HG03159 (cell line): ENCODE measurements around the gene BUB3.
"Not testable (repeated sequence)": the region's sequence is repeated elsewhere in the genome, so short reads cannot be mapped to it uniquely, and the experiment has no call there.

ENCODE experiments used
- ATAC-seq: cut with Tn5 transposase; IDR thresholded peaks from one replicate; pipeline ENCODE4 v1.9.1; 2021; ENCODE audit warnings: mild to moderate bottlenecking, moderate library complexity; ENCODE audit not compliant: unreplicated experiment

BUB3 gene

GRCh38 chr10:123153486-123154091 lies 613 bp upstream of the BUB3 start:
- ATAC-seq: no peak

- peak; percentile 38 for ATAC-seq
Observed at GRCh38 chr10:123154711-123155505, 706 bp downstream of the BUB3 start.

DNA sequence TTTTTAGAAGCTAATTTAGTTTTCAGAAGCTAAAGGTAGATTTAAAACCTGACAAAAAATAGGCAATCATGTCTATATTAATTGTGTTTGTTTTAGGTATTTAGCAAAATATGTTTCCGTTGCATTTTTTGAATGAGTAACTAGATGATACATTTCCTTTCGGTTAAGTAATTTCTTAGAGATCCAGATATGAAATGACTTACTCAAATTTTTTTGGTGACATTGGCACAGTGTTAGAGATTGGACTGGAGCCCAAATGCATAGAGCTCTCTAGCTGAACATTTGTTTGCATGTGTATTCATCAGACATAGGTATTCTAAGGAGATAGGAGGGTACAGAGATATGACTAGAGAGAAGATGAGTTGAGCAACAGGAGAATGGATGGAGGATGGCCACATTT lies 1.9 kb downstream of the BUB3 start:
- no peak for ATAC-seq

- ATAC-seq: no peak
Observed at GRCh38 chr10:123157210-123157609, 3.0 kb downstream of the BUB3 start.

- ATAC-seq: no peak
Observed at GRCh38 chr10:123158682-123159081, 4.5 kb downstream of the BUB3 start.

DNA sequence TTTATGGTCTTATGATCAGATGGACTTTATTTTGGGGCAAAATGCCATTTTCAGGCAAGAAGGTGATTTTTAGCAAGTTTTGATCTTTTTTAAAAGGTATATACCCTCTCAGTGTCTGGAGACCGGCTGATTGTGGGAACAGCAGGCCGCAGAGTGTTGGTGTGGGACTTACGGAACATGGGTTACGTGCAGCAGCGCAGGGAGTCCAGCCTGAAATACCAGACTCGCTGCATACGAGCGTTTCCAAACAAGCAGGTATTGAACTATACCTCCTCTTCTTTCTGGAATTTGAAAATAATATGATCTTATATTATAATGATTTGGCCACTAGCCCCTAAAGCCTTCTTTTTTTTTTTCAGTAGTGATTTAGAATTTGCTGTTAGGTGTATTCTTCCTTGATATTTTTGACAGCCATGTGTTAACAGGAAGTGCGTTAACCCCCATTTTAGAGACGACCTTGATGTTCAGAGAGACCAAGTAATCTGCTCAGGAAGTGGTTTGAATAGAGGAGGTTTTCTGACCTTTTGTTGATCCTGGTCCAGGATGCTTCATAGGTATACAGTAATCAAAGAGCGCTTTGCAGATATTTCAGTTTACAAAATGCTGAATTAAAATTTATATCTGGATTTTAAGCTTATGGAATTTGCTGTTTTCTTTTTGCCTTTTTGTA lies 6.2 kb downstream of the BUB3 start:
- no peak for ATAC-seq

- ATAC-seq: no peak
Observed at GRCh38 chr10:123164319-123164718, 10.1 kb downstream of the BUB3 start.

DNA sequence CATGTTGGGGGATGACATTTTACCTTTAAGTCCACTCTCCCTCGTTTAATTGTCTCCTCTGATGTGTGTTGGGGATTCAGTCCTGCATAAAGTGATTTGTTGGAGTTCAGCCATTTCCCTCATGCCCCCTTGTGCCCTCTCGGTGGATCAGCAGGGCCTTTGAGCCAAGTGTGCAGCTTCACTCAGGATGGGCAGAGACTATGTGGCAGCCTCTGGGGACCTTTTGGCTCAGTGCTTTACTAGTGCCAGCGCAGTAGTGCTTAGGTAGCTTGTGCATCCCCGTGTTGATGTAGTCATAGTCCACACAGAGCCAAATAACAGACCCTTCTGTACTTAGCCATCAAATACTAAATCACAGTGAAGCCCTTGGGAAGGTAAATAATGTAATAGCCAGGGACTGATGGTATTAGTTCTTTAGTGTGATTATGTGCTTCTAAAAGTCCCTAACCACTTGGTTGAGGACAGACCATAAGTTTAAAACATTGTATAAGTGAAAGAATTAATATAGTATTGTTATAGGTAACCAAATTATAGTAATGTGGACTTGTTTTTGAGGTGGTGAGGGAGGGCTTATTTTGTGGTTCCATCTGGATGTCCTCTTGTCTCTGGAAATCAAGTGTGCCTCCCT lies 11.4 kb downstream of the BUB3 start:
- no peak for ATAC-seq

- no peak for ATAC-seq
Observed at GRCh38 chr10:123166618-123167017, 12.4 kb downstream of the BUB3 start.

- no peak for ATAC-seq
Observed at GRCh38 chr10:123170961-123171360, 16.8 kb downstream of the BUB3 start.

- ATAC-seq: not testable (repeated sequence)
Observed at GRCh38 chr10:123171616-123172015, 17.4 kb downstream of the BUB3 start.

GRCh38 chr10:123175389-123176387 lies 21.5 kb downstream of the BUB3 start:
- no peak for ATAC-seq

- not testable (repeated sequence) for ATAC-seq
Observed at GRCh38 chr10:123178390-123178789, 24.2 kb downstream of the BUB3 start.

GRCh38 chr10:123180101-123181090 lies 26.2 kb downstream of the BUB3 start:
- no peak for ATAC-seq

DNA sequence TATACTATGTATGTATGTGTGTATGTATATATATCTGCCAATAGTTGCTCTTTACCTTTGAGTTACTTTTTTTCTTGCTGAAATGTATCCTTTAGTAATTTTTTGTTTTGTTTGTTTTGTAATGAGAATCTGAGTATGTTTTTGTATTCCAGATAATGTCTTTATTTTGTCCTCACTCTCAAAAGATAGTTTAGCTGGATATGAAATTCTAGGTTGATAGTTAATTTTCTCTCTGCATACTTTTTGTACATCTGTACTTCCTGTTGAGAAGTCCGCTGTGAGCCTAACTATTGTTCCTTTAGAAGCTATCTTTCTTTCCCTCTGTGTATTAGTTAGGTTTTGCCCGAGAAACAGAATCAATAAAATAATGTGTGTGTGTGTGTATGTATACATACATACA lies 29.5 kb downstream of the BUB3 start:
- no peak for ATAC-seq

GRCh38 chr10:123187781-123188180 lies 33.6 kb downstream of the BUB3 start:
- ATAC-seq: no peak

DNA sequence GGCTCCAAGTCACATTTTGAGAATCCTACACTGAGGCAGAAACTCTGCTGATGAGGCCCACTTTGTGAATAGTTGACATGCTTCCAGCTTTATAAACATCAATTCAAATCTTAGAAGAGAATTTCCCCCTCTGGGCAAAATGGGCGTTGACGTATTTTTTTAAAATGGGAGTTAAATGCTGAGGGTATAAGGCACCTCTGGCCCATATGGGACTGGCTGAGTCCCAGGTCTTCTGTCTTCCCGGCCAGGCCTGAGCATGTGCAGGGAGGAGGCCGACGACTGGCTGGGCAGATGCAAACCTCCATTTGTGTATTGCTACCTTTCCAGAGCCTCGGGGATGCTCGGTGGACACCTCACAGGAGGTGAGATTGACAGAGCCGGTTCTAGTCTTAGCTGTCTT lies 37.7 kb downstream of the BUB3 start:
- ATAC-seq: no peak

- no peak for ATAC-seq
Observed at GRCh38 chr10:123194056-123194455, 39.9 kb downstream of the BUB3 start.

DNA sequence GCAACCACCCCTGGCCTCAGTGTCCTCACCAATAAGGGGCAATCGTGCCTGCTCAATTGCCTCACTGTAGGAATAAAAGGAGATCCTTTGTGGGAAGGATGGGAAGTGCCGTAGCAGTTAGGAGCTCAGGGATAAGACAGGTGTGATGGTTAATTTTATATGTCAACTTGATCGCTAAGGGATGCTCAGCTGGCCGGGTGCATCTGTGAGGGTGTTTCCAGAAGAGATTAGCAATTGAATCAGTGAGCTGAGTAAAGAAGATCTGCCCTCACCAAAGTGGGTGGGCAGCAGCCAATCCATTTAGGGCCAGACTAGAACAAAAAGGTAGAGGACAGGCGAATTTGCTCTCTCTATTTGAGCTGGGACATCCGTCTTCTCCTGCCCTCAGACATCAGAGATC lies 46.3 kb downstream of the BUB3 start:
- no peak for ATAC-seq
